CD4-positive, alpha-beta T cell treated with Interferon gamma for 1 hour (primary cell): Measurements from ENCODE around the gene GPC3.
"Not testable (repeated sequence)": the region's sequence is repeated elsewhere in the genome, so short reads cannot be mapped to it uniquely, and the experiment has no call there.

Source experiments
- DNase-seq: peaks from one replicate; pipeline ENCODE4 v3.0.0-alpha.2; 2020

The GPC3 gene

GRCh38 chrX:133994576-133994975, 9.2 kb upstream of the GPC3 start:
- DNase-seq = no peak

GRCh38 chrX:133992882-133993281, 7.5 kb upstream of the GPC3 start:
- DNase-seq = no peak

GRCh38 chrX:133991814-133992213, 6.4 kb upstream of the GPC3 start:
- no peak for DNase-seq

GRCh38 chrX:133991057-133991456, 5.7 kb upstream of the GPC3 start:
- not testable (repeated sequence) for DNase-seq

- DNase-seq = no peak
These were observed 4.6 kb upstream of the GPC3 start for GRCh38 chrX:133989993-133990392.

- DNase-seq = no peak
These were observed 4.1 kb upstream of the GPC3 start for GRCh38 chrX:133989490-133989889.

- no peak for DNase-seq
These were observed 2.6 kb upstream of the GPC3 start for GRCh38 chrX:133988010-133988409.

- DNase-seq = no peak
These were observed 1.8 kb upstream of the GPC3 start for GRCh38 chrX:133987188-133987587.

- DNase-seq = no peak
These were observed 731 bp upstream of the GPC3 start for GRCh38 chrX:133985967-133986683.

GRCh38 chrX:133984857-133985163, 584 bp downstream of the GPC3 start:
- DNase-seq = no peak

GRCh38 chrX:133983974-133984845, 1.2 kb downstream of the GPC3 start:
- no peak for DNase-seq

- no peak for DNase-seq
These were observed 2.0 kb downstream of the GPC3 start for GRCh38 chrX:133983256-133983973.

- DNase-seq = no peak
These were observed 3.5 kb downstream of the GPC3 start for GRCh38 chrX:133981924-133982323.

GRCh38 chrX:133980832-133981588, 4.4 kb downstream of the GPC3 start:
- DNase-seq = no peak

- no peak for DNase-seq
These were observed 5.0 kb downstream of the GPC3 start for GRCh38 chrX:133980406-133980805.

GRCh38 chrX:133979641-133980230, 5.7 kb downstream of the GPC3 start:
- DNase-seq = no peak

- DNase-seq = no peak
These were observed 11.7 kb downstream of the GPC3 start for GRCh38 chrX:133973704-133974103.

GRCh38 chrX:133972916-133973315, 12.5 kb downstream of the GPC3 start:
- DNase-seq = no peak

GRCh38 chrX:133971586-133971985, 13.8 kb downstream of the GPC3 start:
- DNase-seq = no peak

GRCh38 chrX:133970076-133970475, 15.3 kb downstream of the GPC3 start:
- no peak for DNase-seq

GRCh38 chrX:133969191-133969590, 16.2 kb downstream of the GPC3 start:
- no peak for DNase-seq

GRCh38 chrX:133968109-133968508, 17.3 kb downstream of the GPC3 start:
- no peak for DNase-seq

GRCh38 chrX:133966199-133966598, 19.2 kb downstream of the GPC3 start:
- DNase-seq = no peak
